ENCODE data around the gene P2RX2. TPM values are rescaled to one million over a fixed set of nuclear protein-coding genes. Genes with fewer than 3 reads are reported as not detected.

P2RX2 gene
- total and polyA plus RNA-seq, 2 donors (not counting 1 experiment from before 2014, with no cell fraction given): not detected

GRCh38 chr12:132604668-132605441 lies 13.7 kb upstream of the P2RX2 start:
- H3K9ac ChIP-seq (ENCODE audit: insufficient read depth, low read length): no peak overlapping the region
- H4K20me1 ChIP-seq (ENCODE audit: control insufficient read depth, extremely low read depth, insufficient read depth, low read length): no peaks in the 10 kb centered on the region
- peaks cover 44% of the 10 kb centered on the region for H3K27me3 ChIP-seq (ENCODE audit: control insufficient read depth, insufficient read depth, low read length)
- H3K36me3 ChIP-seq (ENCODE audit: control insufficient read depth, insufficient read depth, low read length): no peaks in the 10 kb centered on the region
- no peaks in the 10 kb centered on the region for H3K79me2 ChIP-seq (ENCODE audit: control insufficient read depth, insufficient read depth, low read length)
- DNase-seq (ENCODE audit: low read depth in 2 of 2): no peak
- no peak overlapping the region for H3K4me2 ChIP-seq (ENCODE audit: extremely low read depth, insufficient read depth, low read length)
- H3K27ac ChIP-seq (ENCODE audit: insufficient read depth, low read length): no peak overlapping the region
- no peak overlapping the region for H2AFZ ChIP-seq (ENCODE audit: low read length)
- H3K4me1 ChIP-seq (ENCODE audit: control insufficient read depth, extremely low read depth, insufficient read depth, low read length): no peaks in the 10 kb centered on the region
- no peaks in the 10 kb centered on the region for H3K9me3 ChIP-seq (ENCODE audit: control insufficient read depth, insufficient read depth, low read depth, low read length)
- TF ChIP-seq CTCF (conservative IDR thresholded peaks at IDR 0.05 in 1 of 2, IDR thresholded peaks at IDR 0.05 in 1 of 2; ENCODE audit: low read depth in 1 of 2, low read length in 2 of 2) (no peak), EZH2 (IDR thresholded peaks at IDR 0.05; ENCODE audit: low read length, missing control alignments) (peak; percentile 69)
- H3K4me3 ChIP-seq (replicated peaks in 1 of 4; ENCODE audit: control extremely low read depth in 1 of 4, insufficient read depth in 1 of 4, low read depth in 3 of 4, low read length in 4 of 4): no peak overlapping the region

GRCh38 chr12:132605892-132606291 lies 12.7 kb upstream of the P2RX2 start:
- H3K9me3 ChIP-seq (ENCODE audit: control insufficient read depth, insufficient read depth, low read depth, low read length): no peaks in the 10 kb centered on the region
- H2AFZ ChIP-seq (ENCODE audit: low read length): no peak overlapping the region
- no peaks in the 10 kb centered on the region for H4K20me1 ChIP-seq (ENCODE audit: control insufficient read depth, extremely low read depth, insufficient read depth, low read length)
- no peak overlapping the region for H3K9ac ChIP-seq (ENCODE audit: insufficient read depth, low read length)
- no peak overlapping the region for H3K27ac ChIP-seq (ENCODE audit: insufficient read depth, low read length)
- TF ChIP-seq EZH2 (IDR thresholded peaks at IDR 0.05; ENCODE audit: low read length, missing control alignments): no peak
- no peak for TF ChIP-seq CTCF (conservative IDR thresholded peaks at IDR 0.05 in 1 of 2, IDR thresholded peaks at IDR 0.05 in 1 of 2; ENCODE audit: low read depth in 1 of 2, low read length in 2 of 2)
- DNase-seq (ENCODE audit: low read depth in 2 of 2): no peak
- no peaks in the 10 kb centered on the region for H3K79me2 ChIP-seq (ENCODE audit: control insufficient read depth, insufficient read depth, low read length)
- peaks cover 44% of the 10 kb centered on the region for H3K27me3 ChIP-seq (ENCODE audit: control insufficient read depth, insufficient read depth, low read length)
- no peaks in the 10 kb centered on the region for H3K36me3 ChIP-seq (ENCODE audit: control insufficient read depth, insufficient read depth, low read length)
- H3K4me2 ChIP-seq (ENCODE audit: extremely low read depth, insufficient read depth, low read length): no peak overlapping the region
- H3K4me3 ChIP-seq (replicated peaks in 1 of 4; ENCODE audit: control extremely low read depth in 1 of 4, insufficient read depth in 1 of 4, low read depth in 3 of 4, low read length in 4 of 4): no peak overlapping the region
- H3K4me1 ChIP-seq (ENCODE audit: control insufficient read depth, extremely low read depth, insufficient read depth, low read length): no peaks in the 10 kb centered on the region

GRCh38 chr12:132606466-132606865 lies 12.1 kb upstream of the P2RX2 start:
- no peak overlapping the region for H3K4me2 ChIP-seq (ENCODE audit: extremely low read depth, insufficient read depth, low read length)
- TF ChIP-seq EZH2 (IDR thresholded peaks at IDR 0.05; ENCODE audit: low read length, missing control alignments) (no peak), CTCF (conservative IDR thresholded peaks at IDR 0.05 in 1 of 2, IDR thresholded peaks at IDR 0.05 in 1 of 2; ENCODE audit: low read depth in 1 of 2, low read length in 2 of 2) (no peak)
- no peaks in the 10 kb centered on the region for H3K36me3 ChIP-seq (ENCODE audit: control insufficient read depth, insufficient read depth, low read length)

More at GRCh38 chr12:132606466-132606865, 12.1 kb upstream of the P2RX2 start:
- DNase-seq (ENCODE audit: low read depth in 2 of 2): no peak
- no peak overlapping the region for H3K27ac ChIP-seq (ENCODE audit: insufficient read depth, low read length)
- H3K9ac ChIP-seq (ENCODE audit: insufficient read depth, low read length): no peak overlapping the region
- H4K20me1 ChIP-seq (ENCODE audit: control insufficient read depth, extremely low read depth, insufficient read depth, low read length): no peaks in the 10 kb centered on the region
- peaks cover 42% of the 10 kb centered on the region for H3K27me3 ChIP-seq (ENCODE audit: control insufficient read depth, insufficient read depth, low read length)
- no peaks in the 10 kb centered on the region for H3K4me1 ChIP-seq (ENCODE audit: control insufficient read depth, extremely low read depth, insufficient read depth, low read length)
- no peaks in the 10 kb centered on the region for H3K79me2 ChIP-seq (ENCODE audit: control insufficient read depth, insufficient read depth, low read length)
- H2AFZ ChIP-seq (ENCODE audit: low read length): no peak overlapping the region
- no peaks in the 10 kb centered on the region for H3K9me3 ChIP-seq (ENCODE audit: control insufficient read depth, insufficient read depth, low read depth, low read length)
- no peak overlapping the region for H3K4me3 ChIP-seq (replicated peaks in 1 of 4; ENCODE audit: control extremely low read depth in 1 of 4, insufficient read depth in 1 of 4, low read depth in 3 of 4, low read length in 4 of 4)

Measured in fibroblast of lung (primary cell).